MM.1S (cell line): Measurements from ENCODE around the gene PAPPA.

Experiments
- EZH2 ChIP-seq: fragments of 300-600 bp; sonication (generic); optimal IDR thresholded peaks from 2 replicates; pipeline ENCODE3; 2017; ENCODE audit warnings: low read depth, mild to moderate bottlenecking, antibody characterized with exemption, low read length, mixed read lengths
- TF ChIP-seq, protein P1 (sequence below): fragments of 300-600 bp; sonication (generic); IDR thresholded peaks from 2 replicates; pipeline ENCODE4 v1.5.1; 2016; ENCODE audit warnings: antibody characterized with exemption, low read length, mixed read lengths

DNA sequence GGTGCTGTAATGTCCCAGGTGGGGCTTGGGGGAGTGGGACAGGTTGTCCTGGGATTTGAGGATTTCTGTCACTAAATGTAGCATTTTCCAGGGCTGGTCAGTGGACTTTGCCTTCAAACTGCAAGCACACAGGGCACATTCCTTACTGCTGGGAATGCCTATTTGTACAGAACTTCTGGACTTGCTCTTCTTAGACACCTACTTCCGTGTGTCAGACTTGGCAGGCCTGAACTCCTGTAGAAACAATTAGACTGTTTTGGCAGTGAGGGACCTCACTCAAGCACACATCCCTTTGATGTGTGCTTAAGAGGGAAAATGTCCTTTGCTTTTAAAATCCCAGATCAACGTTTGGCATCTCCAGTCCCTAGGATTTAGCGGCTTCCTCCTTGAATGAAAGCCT, 192.2 kb downstream of the PAPPA start:
- TF ChIP-seq, protein P1, sequence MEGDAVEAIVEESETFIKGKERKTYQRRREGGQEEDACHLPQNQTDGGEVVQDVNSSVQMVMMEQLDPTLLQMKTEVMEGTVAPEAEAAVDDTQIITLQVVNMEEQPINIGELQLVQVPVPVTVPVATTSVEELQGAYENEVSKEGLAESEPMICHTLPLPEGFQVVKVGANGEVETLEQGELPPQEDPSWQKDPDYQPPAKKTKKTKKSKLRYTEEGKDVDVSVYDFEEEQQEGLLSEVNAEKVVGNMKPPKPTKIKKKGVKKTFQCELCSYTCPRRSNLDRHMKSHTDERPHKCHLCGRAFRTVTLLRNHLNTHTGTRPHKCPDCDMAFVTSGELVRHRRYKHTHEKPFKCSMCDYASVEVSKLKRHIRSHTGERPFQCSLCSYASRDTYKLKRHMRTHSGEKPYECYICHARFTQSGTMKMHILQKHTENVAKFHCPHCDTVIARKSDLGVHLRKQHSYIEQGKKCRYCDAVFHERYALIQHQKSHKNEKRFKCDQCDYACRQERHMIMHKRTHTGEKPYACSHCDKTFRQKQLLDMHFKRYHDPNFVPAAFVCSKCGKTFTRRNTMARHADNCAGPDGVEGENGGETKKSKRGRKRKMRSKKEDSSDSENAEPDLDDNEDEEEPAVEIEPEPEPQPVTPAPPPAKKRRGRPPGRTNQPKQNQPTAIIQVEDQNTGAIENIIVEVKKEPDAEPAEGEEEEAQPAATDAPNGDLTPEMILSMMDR: no peak
- TF ChIP-seq EZH2: no peak
